Adrenal gland (tissue), 19 donors: ENCODE results near the gene HBE1. TPM values are rescaled to one million over a fixed set of nuclear protein-coding genes. Genes with fewer than 3 reads are reported as not detected.
"Not testable (repeated sequence)": the region's sequence is repeated elsewhere in the genome, so short reads cannot be mapped to it uniquely, and the experiment has no call there.

Experiments used
- DNase-seq, 7 donors: peaks; one replicate each; pipeline ENCODE4 v3.0.0-alpha.2; 2019 to 2020
- H3K27ac ChIP-seq, 5 donors: fragments of 200-600 bp; sonication (generic) in 4 of 5; 1 replicate in 3 of 5; 2 replicates in 2 of 5; pipeline versions ENCODE4 v1.5.1 to v1.8.0; 2016 to 2020; ENCODE audit warnings: mild to moderate bottlenecking in 1 of 5
- H3K27me3 ChIP-seq: fragments of 200-600 bp; 2 replicates; pipeline ENCODE4 v1.8.0; 2021
- H3K36me3 ChIP-seq, 2 donors: fragments of 200-600 bp; replicated peaks in 1 of 2; 1 replicate in 1 of 2; 2 replicates in 1 of 2; pipeline versions ENCODE4 v1.5.1 to v1.8.0; 2018 to 2022
- H3K4me1 ChIP-seq, 2 donors: fragments of 200-600 bp; replicated peaks in 1 of 2; 1 replicate in 1 of 2; 2 replicates in 1 of 2; pipeline versions ENCODE4 v1.5.1 to v1.8.0; 2018 to 2021
- H3K4me3 ChIP-seq, 4 donors: fragments of 200-600 bp; sonication (generic) in 3 of 4; one replicate each; pipeline ENCODE4 v1.5.1; 2016 to 2018
- H3K9me3 ChIP-seq, 3 donors: fragments of 200-600 bp; sonication (generic) in 1 of 3; replicated peaks in 1 of 3; 1 replicate in 2 of 3; 2 replicates in 1 of 3; pipeline versions ENCODE4 v1.5.1 to v1.8.0; 2016 to 2021
- CTCF ChIP-seq, 6 experiments: fragments of 450-650 bp in 4 of 6; fragments of 200-600 bp in 2 of 6; sonication (generic) in 1 of 6; IDR thresholded peaks; 1 replicate in 5 of 6; 2 replicates in 1 of 6; pipeline versions ENCODE4 v1.5.1 to v1.8.0; 2016 to 2021; ENCODE audit warnings: antibody characterized with exemption in 6 of 6, mild to moderate bottlenecking in 2 of 6, moderate library complexity in 1 of 6
- POLR2A ChIP-seq, 2 donors: fragments of 450-650 bp; IDR thresholded peaks; one replicate each; pipeline ENCODE4 v1.6.1; 2017; ENCODE audit warnings: antibody characterized with exemption in 2 of 2, mild to moderate bottlenecking in 2 of 2, moderate library complexity in 1 of 2
- WGBS, 4 donors: extraction: QIAGEN DNeasy Blood & Tissue Kit in 2 of 4; methylation state at CpG; one replicate each; pipeline versions ENCODE4 v1.1.5 to v1.1.7; 2013 to 2017; 5-methylcytosine and 5-hydroxymethylcytosine counted together
- intact Hi-C, 2 donors: fragments of 100-400 bp; cut with DNase I; formaldehyde crosslinking; loops; one replicate each; pipeline versions ENCODE4 v1.14.1 to v1.15.0; 2022 to 2023
- long read RNA-seq, 10 donors: library from polyadenylated mRNA in 3 of 10; unstranded in 2 of 10; stranded (forward) in 1 of 10; transcript quantifications; one replicate each; pipeline ENCODE4 v2.0.0 and lab custom pipeline, GENCODE V29; 2021 to 2026
- polyA plus RNA-seq, 3 donors: library from polyadenylated mRNA; stranded (reverse); fragments of 200-250 nt in 2 of 3; fragments of 350-450 nt in 1 of 3; fragmentation: Illumina TruSeq in 1 of 3; extraction: RNeasy Lipid Tissue Mini Kit (QIAGEN cat#74804) in 1 of 3; gene quantifications; one replicate each; pipeline ENCODE4 v1.2.3, GENCODE V29; 2013 to 2014
- total RNA-seq, 9 donors: library from RNA; depleted of rRNA in 4 of 9; stranded (reverse); fragments of >200 nt in 4 of 9; fragments of 120-200 nt in 1 of 9; fragmentation: NEBNext Ultra II Directional in 1 of 9; extraction: Animal tissue kit (Norgen Biotek cat#: 25700) in 1 of 9; gene quantifications; one replicate each; pipeline versions ENCODE4 v1.1.0 to v1.2.4, GENCODE V29; 2013 to 2023
- donor health status: healthy with polysubstance abuse.
- donor health status: Bipolar disorder and iron deficiency.
- donor health status: DM: yes; HTN: yes; CAD: no.
- donor health status: DM: no; HTN: no; CAD: no.
- donor health status: DM: no; HTN: no; CAD: no.
- donor health status: DM: yes; HTN: yes; CAD: no.

Gene HBE1
- 10 to 100 TPM in 1 of 9 donors, 1 to 10 TPM in 2, not detected in 6; 3.6 to 42.8 (median 3.7) TPM for total RNA-seq
- polyA plus RNA-seq = under 1 TPM in 2 of 3 donors, not detected in 1; 0.16 to 0.24 TPM
- long read RNA-seq, donor 1, partial matches to known transcripts = 0 of 1 reads
- long read RNA-seq, donor 1, other reads (novel, unspliced or antisense) = 0 of 1 reads
- long read RNA-seq, donor 2, transcript HBE1-203 (3 exons, 616 nt) = major isoform, 5 of 5 reads
- long read RNA-seq, donor 2, partial matches to known transcripts = 0 of 5 reads
- long read RNA-seq, donor 2, other reads (novel, unspliced or antisense) = 0 of 5 reads
- long read RNA-seq, donor 3 = 0 reads
- long read RNA-seq, donor 4 = 0 reads
- long read RNA-seq, donor 5 = 0 reads
- long read RNA-seq, donor 6 = 0 reads
- long read RNA-seq, donor 7, transcript HBE1-203 (3 exons, 616 nt) = major isoform, 13 of 13 reads
- long read RNA-seq, donor 7, partial matches to known transcripts = 0 of 13 reads
- long read RNA-seq, donor 7, other reads (novel, unspliced or antisense) = 0 of 13 reads
- long read RNA-seq, donor 8, transcript HBE1-203 (3 exons, 616 nt) = major isoform, 18 of 18 reads
- long read RNA-seq, donor 8, partial matches to known transcripts = 0 of 18 reads
- long read RNA-seq, donor 8, other reads (novel, unspliced or antisense) = 0 of 18 reads
- long read RNA-seq, donor 9, partial matches to known transcripts = 0 of 4 reads
- long read RNA-seq, donor 9, other reads (novel, unspliced or antisense) = 0 of 4 reads
- long read RNA-seq, donor 10, transcript HBE1-203 (3 exons, 616 nt) = major isoform, 25 of 25 reads
- long read RNA-seq, donor 10, partial matches to known transcripts = 0 of 25 reads
- long read RNA-seq, donor 10, other reads (novel, unspliced or antisense) = 0 of 25 reads

DNA sequence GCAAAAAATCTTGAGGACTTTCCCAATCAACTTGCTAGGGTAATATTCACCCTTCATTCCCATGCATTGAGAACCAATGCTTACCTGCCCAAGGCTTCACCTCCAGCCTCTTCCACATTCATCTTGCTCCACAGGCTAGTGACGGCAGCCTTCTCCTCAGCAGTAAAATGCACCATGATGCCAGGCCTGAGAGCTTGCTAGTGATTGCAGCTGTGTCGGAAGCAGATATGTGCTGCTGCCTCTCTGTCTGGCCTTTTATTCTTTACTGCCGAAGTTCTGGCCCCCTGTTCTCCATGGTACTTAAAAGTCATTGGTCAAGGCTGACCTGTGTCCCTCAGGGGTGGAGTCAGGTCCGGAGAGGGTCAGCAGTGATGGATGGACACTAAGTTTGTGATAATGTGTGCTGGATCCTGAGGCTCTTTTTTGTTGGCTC, at the start of gene HBE1:
TSS of gene HBE1 (minus strand) at position 231 of the 433 bp plus-strand sequence. CDS start at position 176, 55 bp downstream.
- Histone ChIP-seq H3K27ac (no peak within 1 kb of the TSS), H3K4me1 (no peaks in the 10 kb centered on the region), H3K4me3 (no peak within 1 kb of the TSS), H3K27me3 (no peaks in the 10 kb centered on the region), H3K9me3 (no peaks in the 10 kb centered on the region), H3K36me3 (no peaks in the 10 kb centered on the region)
- intact Hi-C loops = no loop called here
- WGBS, 4 donors = 36 to 48% (median 44%) methylated on average over 4 of the region's 4 CpGs
- DNase-seq = no peak
- TF ChIP-seq CTCF (IDR thresholded peaks at IDR 0.05) (no peak), POLR2A (IDR thresholded peaks at IDR 0.05) (no peak)

GRCh38 chr11:5317292-5317691, 47.5 kb upstream of the HBE1 start:
- intact Hi-C loops = no loop called here
- H3K4me3 ChIP-seq = no peak overlapping the region
- 64 to 80% (median 66%) methylated on average over 5 of the region's 5 CpGs for WGBS, 4 donors
- DNase-seq = no peak
- no peaks in the 10 kb centered on the region for H3K36me3 ChIP-seq
- H3K27ac ChIP-seq = no peak overlapping the region
- H3K9me3 ChIP-seq = no peaks in the 10 kb centered on the region
- H3K4me1 ChIP-seq = no peaks in the 10 kb centered on the region
- H3K27me3 ChIP-seq = no peaks in the 10 kb centered on the region
- TF ChIP-seq POLR2A (IDR thresholded peaks at IDR 0.05) (no peak), CTCF (IDR thresholded peaks at IDR 0.05) (no peak)

- intact Hi-C loops, H3K4me1 ChIP-seq, H3K36me3 ChIP-seq, DNase-seq, H3K27ac ChIP-seq, H3K4me3 ChIP-seq, H3K9me3 ChIP-seq, H3K27me3 ChIP-seq: not testable (repeated sequence)
- 71 to 80% (median 77%) methylated on average over 3 of the region's 3 CpGs for WGBS, 4 donors
Measured at GRCh38 chr11:5313326-5314023, 43.7 kb upstream of the HBE1 start.

- Histone ChIP-seq H3K9me3 (no peaks in the 10 kb centered on the region), H3K4me3 (no peak overlapping the region), H3K27me3 (no peaks in the 10 kb centered on the region), H3K4me1 (no peaks in the 10 kb centered on the region), H3K36me3 (no peaks in the 10 kb centered on the region), H3K27ac (no peak overlapping the region)
- intact Hi-C loops = no loop called here
- no peak for DNase-seq
- WGBS, 4 donors = 90 to 95% (median 94%) methylated on average over 1 of the region's 1 CpG
- TF ChIP-seq CTCF (IDR thresholded peaks at IDR 0.05) = no peak
- TF ChIP-seq POLR2A (IDR thresholded peaks at IDR 0.05) = no peak
Measured at GRCh38 chr11:5310423-5310822, 40.7 kb upstream of the HBE1 start.
